Pancreas (tissue), 8 donors: ENCODE measurements around the gene FHOD3. TPM values are rescaled to one million over a fixed set of nuclear protein-coding genes. Genes with fewer than 3 reads are reported as not detected.

ENCODE experiments used
- polyA plus RNA-seq, 2 donors: library from polyadenylated mRNA; stranded (reverse); fragments of 200-250 nt; gene quantifications; one replicate each; pipeline ENCODE4 v1.2.3, GENCODE V29; 2013
- total RNA-seq, 6 donors: library from RNA; stranded (reverse); fragmentation: NEBNext Ultra II Directional in 4 of 6; extraction: Animal tissue kit (Norgen Biotek cat#: 25700) in 4 of 6; gene quantifications; one replicate each; pipeline versions ENCODE4 v1.2.1 to v1.2.4, GENCODE V29; 2021 to 2023
- donor health status: healthy with polysubstance abuse.
- donor health status: DM: no; HTN: no; CAD: no; lungs with moderate emphysema.
- donor health status: DM: no; HTN: no; CAD: no.
- donor health status: Bipolar disorder and iron deficiency.
- donor health status: DM: yes; HTN: yes; CAD: no.
- donor health status: DM: no; HTN: no; CAD: no.
- donor health status: DM: no; HTN: no; CAD: no.
- donor health status: DM: yes; HTN: yes; CAD: no.

Gene FHOD3
- total and polyA plus RNA-seq, 8 donors = 0.25 to 4.3 (median 1.2) TPM

Other genes starting within 250 kb of the FHOD3 start
- gene RPRD1A, start 230.2 kb upstream of the FHOD3 start, total RNA-seq = 10 to 100 TPM; 16.5 to 30.9 (median 22.4) TPM
- 10 to 100 TPM; 14.0 to 21.5 TPM for gene RPRD1A, start 230.2 kb upstream of the FHOD3 start, polyA plus RNA-seq
- 10 to 100 TPM; 12.1 to 24.5 (median 17.2) TPM for gene SLC39A6, start 168.4 kb upstream of the FHOD3 start, total RNA-seq
- gene SLC39A6, start 168.4 kb upstream of the FHOD3 start, polyA plus RNA-seq = 10 to 100 TPM in 1 of 2 donors, 1 to 10 TPM in 1; 2.9 to 18.2 TPM
- 10 to 100 TPM; 35.1 to 56.3 (median 46.0) TPM for gene ELP2, start 167.8 kb upstream of the FHOD3 start, total RNA-seq
- 10 to 100 TPM; 53.8 to 73.3 TPM for gene ELP2, start 167.8 kb upstream of the FHOD3 start, polyA plus RNA-seq
- 1 to 10 TPM in 3 of 6 donors, under 1 TPM in 3; 0.75 to 1.6 (median 1.1) TPM for gene MOCOS, start 110.2 kb upstream of the FHOD3 start, total RNA-seq
- under 1 TPM; 0.49 to 0.87 TPM for gene MOCOS, start 110.2 kb upstream of the FHOD3 start, polyA plus RNA-seq